Measurements from ENCODE around the gene SAPCD2. TPM values are rescaled to one million over a fixed set of nuclear protein-coding genes. Genes with fewer than 3 reads are reported as not detected.
A peak's percentile ranks its signal among the peaks of the same experiment; 100 is the strongest.

SAPCD2 gene
- total RNA-seq, 1 experiment from 2014 or later: 18.4 TPM

DNA sequence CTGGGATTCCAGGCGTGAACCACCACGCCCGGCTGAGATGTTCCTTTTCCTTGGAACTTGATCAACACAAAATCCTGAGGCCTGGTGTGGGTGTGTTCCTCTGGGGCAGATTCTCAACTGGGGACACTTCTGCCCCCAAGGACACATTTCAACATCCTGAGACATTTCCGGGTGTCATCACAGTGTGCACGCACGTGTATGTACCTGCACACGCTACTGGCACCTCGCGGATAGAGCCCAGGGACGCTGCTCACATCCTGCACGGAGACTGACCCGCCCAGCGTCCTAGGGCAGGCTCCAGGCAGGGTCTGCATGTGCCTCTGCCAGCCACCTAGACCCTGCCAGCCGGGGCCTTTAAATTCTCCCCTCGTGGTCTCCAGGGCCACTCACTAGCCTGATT is 8.0 kb downstream of the SAPCD2 start:
- ATAC-seq (no peak), DNase-seq (ENCODE audit: low read depth, low spot score) (no peak)
- in situ Hi-C loops (cut with HindIII; ENCODE audit: low pct_unique_long_range_greater_than_20kb, low sequenced_read_pairs): no loop called here
- no peaks in the 10 kb centered on the region for H3K9me3 ChIP-seq (ENCODE audit: control insufficient read depth, insufficient read depth, low read depth, low read length)
- intact Hi-C loops (cut with micrococcal nuclease; ENCODE audit: unreplicated experiment): no loop called here
- TSS peak; percentile 76 for BruUV-seq (replicated peaks)
- H3K27me3 ChIP-seq (ENCODE audit: control insufficient read depth, insufficient read depth, low read length): no peaks in the 10 kb centered on the region
- H3K4me1 ChIP-seq (ENCODE audit: control insufficient read depth, insufficient read depth, low read length): no peaks in the 10 kb centered on the region
- H3K4me3 ChIP-seq (ENCODE audit: low read depth in 2 of 2, low read length in 2 of 2): no peak overlapping the region
- no peak overlapping the region for H3K27ac ChIP-seq (ENCODE audit: low read length)
- no peaks in the 10 kb centered on the region for H3K36me3 ChIP-seq (ENCODE audit: control insufficient read depth, insufficient read depth, low read length)
- CTCF ChIA-PET: no interaction called here
- no peak for TF ChIP-seq SIN3A (IDR thresholded peaks at IDR 0.05; ENCODE audit: borderline replicate concordance, insufficient read depth, low read depth, low read length)
- no peak for TF ChIP-seq POLR2AphosphoS5 (IDR thresholded peaks at IDR 0.05; ENCODE audit: low read depth, low read length)
- TF ChIP-seq, protein P1, sequence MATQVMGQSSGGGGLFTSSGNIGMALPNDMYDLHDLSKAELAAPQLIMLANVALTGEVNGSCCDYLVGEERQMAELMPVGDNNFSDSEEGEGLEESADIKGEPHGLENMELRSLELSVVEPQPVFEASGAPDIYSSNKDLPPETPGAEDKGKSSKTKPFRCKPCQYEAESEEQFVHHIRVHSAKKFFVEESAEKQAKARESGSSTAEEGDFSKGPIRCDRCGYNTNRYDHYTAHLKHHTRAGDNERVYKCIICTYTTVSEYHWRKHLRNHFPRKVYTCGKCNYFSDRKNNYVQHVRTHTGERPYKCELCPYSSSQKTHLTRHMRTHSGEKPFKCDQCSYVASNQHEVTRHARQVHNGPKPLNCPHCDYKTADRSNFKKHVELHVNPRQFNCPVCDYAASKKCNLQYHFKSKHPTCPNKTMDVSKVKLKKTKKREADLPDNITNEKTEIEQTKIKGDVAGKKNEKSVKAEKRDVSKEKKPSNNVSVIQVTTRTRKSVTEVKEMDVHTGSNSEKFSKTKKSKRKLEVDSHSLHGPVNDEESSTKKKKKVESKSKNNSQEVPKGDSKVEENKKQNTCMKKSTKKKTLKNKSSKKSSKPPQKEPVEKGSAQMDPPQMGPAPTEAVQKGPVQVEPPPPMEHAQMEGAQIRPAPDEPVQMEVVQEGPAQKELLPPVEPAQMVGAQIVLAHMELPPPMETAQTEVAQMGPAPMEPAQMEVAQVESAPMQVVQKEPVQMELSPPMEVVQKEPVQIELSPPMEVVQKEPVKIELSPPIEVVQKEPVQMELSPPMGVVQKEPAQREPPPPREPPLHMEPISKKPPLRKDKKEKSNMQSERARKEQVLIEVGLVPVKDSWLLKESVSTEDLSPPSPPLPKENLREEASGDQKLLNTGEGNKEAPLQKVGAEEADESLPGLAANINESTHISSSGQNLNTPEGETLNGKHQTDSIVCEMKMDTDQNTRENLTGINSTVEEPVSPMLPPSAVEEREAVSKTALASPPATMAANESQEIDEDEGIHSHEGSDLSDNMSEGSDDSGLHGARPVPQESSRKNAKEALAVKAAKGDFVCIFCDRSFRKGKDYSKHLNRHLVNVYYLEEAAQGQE (IDR thresholded peaks at IDR 0.05; ENCODE audit: insufficient read depth in 1 of 2, low read depth in 2 of 2, low read length in 1 of 2): no peak
- no peak for TF ChIP-seq TCF7L2 (IDR thresholded peaks at IDR 0.05; ENCODE audit: low read depth, low read length)
- TF ChIP-seq CTCF (IDR thresholded peaks at IDR 0.05): no peak
- POLR2A ChIA-PET: no interaction called here

DNA sequence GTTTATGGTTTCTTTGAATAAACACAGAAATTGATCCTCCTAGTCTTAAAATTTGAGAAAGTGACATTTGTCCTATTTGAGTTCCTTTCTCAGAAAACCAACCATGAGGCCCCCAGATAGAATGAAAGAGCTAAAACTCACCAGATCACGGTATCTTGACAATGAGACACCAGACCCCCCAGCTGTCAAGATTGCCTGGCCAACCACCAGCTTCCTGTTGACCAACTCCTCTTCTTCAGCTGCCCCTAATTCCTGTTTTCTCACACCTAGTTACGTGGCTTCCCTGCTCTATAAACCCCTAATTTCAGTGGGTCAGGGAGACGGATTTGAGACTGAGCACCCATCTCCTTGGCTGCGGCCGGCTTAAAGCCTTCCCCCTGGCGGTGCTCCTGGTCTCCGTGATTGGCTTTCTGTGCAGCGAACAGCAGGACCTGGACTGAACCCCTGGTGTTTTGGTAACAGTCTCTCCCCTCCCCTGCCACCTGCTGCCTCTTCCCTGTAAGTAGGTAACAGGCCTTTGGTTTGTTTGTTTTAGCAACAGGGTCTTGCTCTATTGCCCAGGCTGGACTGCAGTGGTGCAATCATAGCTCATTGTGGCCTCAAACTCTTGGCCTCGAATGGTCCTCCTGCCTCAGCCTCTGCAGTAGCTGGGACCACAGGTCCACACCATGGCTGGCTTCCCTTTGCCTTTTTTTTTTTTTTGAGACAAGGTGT is 11.7 kb downstream of the SAPCD2 start:
- Histone ChIP-seq H3K27ac (ENCODE audit: low read length) (no peak overlapping the region), H3K4me3 (ENCODE audit: low read depth in 2 of 2, low read length in 2 of 2) (no peak overlapping the region), H3K27me3 (ENCODE audit: control insufficient read depth, insufficient read depth, low read length) (no peaks in the 10 kb centered on the region), H3K4me1 (ENCODE audit: control insufficient read depth, insufficient read depth, low read length) (0 out of 2 replicates have a peak, but pooled peaks cover 2% of the 10 kb centered on the region), H3K9me3 (ENCODE audit: control insufficient read depth, insufficient read depth, low read depth, low read length) (no peaks in the 10 kb centered on the region), H3K36me3 (ENCODE audit: control insufficient read depth, insufficient read depth, low read length) (no peaks in the 10 kb centered on the region)
- intact Hi-C loops (cut with micrococcal nuclease; ENCODE audit: unreplicated experiment): no loop called here
- DNase-seq (ENCODE audit: low read depth, low spot score): no peak
- ChIA-PET CTCF (interaction anchor here (0.7 to 1.7 kb wide), 3 partner anchors 29 to 311 kb away, joined by 3 to 5 read pairs (median 4); no protein-coding TSS in a partner anchor), POLR2A (no interaction called here)
- ATAC-seq: no peak
- no TSS peak for BruUV-seq (replicated peaks)
- no peak for TF ChIP-seq TCF7L2 (IDR thresholded peaks at IDR 0.05; ENCODE audit: low read depth, low read length)
- TF ChIP-seq, protein P1 (IDR thresholded peaks at IDR 0.05; ENCODE audit: insufficient read depth in 1 of 2, low read depth in 2 of 2, low read length in 1 of 2): no peak
- TF ChIP-seq POLR2AphosphoS5 (IDR thresholded peaks at IDR 0.05; ENCODE audit: low read depth, low read length): no peak
- TF ChIP-seq CTCF (IDR thresholded peaks at IDR 0.05): no peak
- no peak for TF ChIP-seq SIN3A (IDR thresholded peaks at IDR 0.05; ENCODE audit: borderline replicate concordance, insufficient read depth, low read depth, low read length)
- in situ Hi-C loops (cut with HindIII; ENCODE audit: low pct_unique_long_range_greater_than_20kb, low sequenced_read_pairs): no loop called here
